Body of pancreas (tissue), 4 donors: ENCODE measurements around the gene TBX19.

Experiments
- CTCF ChIP-seq, 7 experiments: fragments of 450-650 bp in 4 of 7; fragments of 200-600 bp in 3 of 7; sonication (generic) in 3 of 7; IDR thresholded peaks; one replicate each; pipeline ENCODE4 v1.5.1; 2016 to 2019; ENCODE audit warnings: antibody characterized with exemption in 7 of 7
- POLR2A ChIP-seq, 3 donors: fragments of 450-650 bp; IDR thresholded peaks; one replicate each; pipeline ENCODE4 v1.6.1; 2016; ENCODE audit warnings: antibody characterized with exemption in 3 of 3, mild to moderate bottlenecking in 2 of 3

GRCh38 chr1:168335500-168335899 lies 54.8 kb downstream of the TBX19 start:
- TF ChIP-seq CTCF (IDR thresholded peaks at IDR 0.05) = no peak
- TF ChIP-seq POLR2A (IDR thresholded peaks at IDR 0.05) = no peak
